B cell (primary cell): ENCODE data around the gene PDLIM5.

Experiments
- EZH2 ChIP-seq: IDR thresholded peaks from 2 replicates; pipeline ENCODE4 v1.6.1; 2012; ENCODE audit warnings: borderline replicate concordance, low read depth, mild to moderate bottlenecking, moderate library complexity, low read length; ENCODE audit not compliant: insufficient read depth, poor library complexity, severe bottlenecking
- TF ChIP-seq, protein P1 (sequence below): fragments of 200-600 bp; IDR thresholded peaks from one replicate; pipeline ENCODE4 v1.8.0; 2022; ENCODE audit warnings: antibody characterized with exemption, mild to moderate bottlenecking

DNA sequence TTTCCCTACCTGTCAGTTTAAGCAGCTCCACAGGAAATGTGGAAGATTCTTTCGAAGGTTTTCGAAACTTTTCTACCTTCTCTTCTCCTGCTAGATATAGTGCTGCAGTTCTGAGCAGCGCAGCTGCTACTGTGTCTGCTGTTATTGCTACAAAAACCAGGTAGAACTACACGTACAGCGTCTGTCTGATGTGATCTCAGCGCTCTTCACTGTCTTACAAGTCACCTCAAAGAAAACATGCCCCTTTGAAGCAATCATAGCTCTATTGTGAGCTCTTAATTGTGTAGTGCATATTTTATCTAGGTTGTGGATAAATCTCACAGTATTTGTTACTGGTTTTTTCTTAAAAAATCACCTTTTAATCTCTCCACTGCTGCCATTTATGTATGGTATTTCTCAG lies 158.4 kb downstream of the PDLIM5 start:
- TF ChIP-seq, protein P1, sequence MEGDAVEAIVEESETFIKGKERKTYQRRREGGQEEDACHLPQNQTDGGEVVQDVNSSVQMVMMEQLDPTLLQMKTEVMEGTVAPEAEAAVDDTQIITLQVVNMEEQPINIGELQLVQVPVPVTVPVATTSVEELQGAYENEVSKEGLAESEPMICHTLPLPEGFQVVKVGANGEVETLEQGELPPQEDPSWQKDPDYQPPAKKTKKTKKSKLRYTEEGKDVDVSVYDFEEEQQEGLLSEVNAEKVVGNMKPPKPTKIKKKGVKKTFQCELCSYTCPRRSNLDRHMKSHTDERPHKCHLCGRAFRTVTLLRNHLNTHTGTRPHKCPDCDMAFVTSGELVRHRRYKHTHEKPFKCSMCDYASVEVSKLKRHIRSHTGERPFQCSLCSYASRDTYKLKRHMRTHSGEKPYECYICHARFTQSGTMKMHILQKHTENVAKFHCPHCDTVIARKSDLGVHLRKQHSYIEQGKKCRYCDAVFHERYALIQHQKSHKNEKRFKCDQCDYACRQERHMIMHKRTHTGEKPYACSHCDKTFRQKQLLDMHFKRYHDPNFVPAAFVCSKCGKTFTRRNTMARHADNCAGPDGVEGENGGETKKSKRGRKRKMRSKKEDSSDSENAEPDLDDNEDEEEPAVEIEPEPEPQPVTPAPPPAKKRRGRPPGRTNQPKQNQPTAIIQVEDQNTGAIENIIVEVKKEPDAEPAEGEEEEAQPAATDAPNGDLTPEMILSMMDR = no peak
- TF ChIP-seq EZH2 = no peak
